Neural cell (in vitro differentiated cells): ENCODE results near the gene ULBP2. TPM values are rescaled to one million over a fixed set of nuclear protein-coding genes. Genes with fewer than 3 reads are reported as not detected.

Source experiments
- H2AFZ ChIP-seq: fragments of 200-600, 300-800 bp; sonication (generic), shearing (Covaris generic); 2 replicates; pipeline ENCODE4 v1.6.0; 2014; ENCODE audit warnings: low read depth, mild to moderate bottlenecking, antibody characterized with exemption, low read length, moderate library complexity
- H3F3A ChIP-seq: fragments of 200-600 bp; shearing (Covaris generic); 2 replicates; pipeline ENCODE4 v1.6.1; 2016; ENCODE audit warnings: mild to moderate bottlenecking, moderate library complexity, mixed read lengths, antibody characterized with exemption, low read length; ENCODE audit not compliant: insufficient read depth, poor library complexity, severe bottlenecking
- H3K27ac ChIP-seq: fragments of 200-600, 300-800 bp; sonication (generic), shearing (Covaris generic); 2 replicates; pipeline ENCODE4 v1.5.1; 2014; ENCODE audit warnings: mild to moderate bottlenecking, low read length, moderate library complexity
- H3K27me3 ChIP-seq: fragments of 300-800, 200-600 bp; sonication (generic), shearing (Covaris generic); 2 replicates; pipeline ENCODE4 v1.6.0; 2014; ENCODE audit warnings: mild to moderate bottlenecking, low read depth, low read length, moderate library complexity; ENCODE audit not compliant: insufficient read depth
- H3K36me3 ChIP-seq: fragments of 300-800, 200-600 bp; sonication (generic), shearing (Covaris generic); 2 replicates; pipeline ENCODE4 v1.5.1; 2014; ENCODE audit warnings: mild to moderate bottlenecking, antibody characterized with exemption, low read length, moderate library complexity; ENCODE audit not compliant: insufficient read depth
- H3K4me2 ChIP-seq: fragments of 300-800, 200-600 bp; sonication (generic), shearing (Covaris generic); 2 replicates; pipeline ENCODE4 v1.6.0; 2014; ENCODE audit warnings: mild to moderate bottlenecking, low read length
- H3K4me3 ChIP-seq: fragments of 300-800, 200-600 bp; sonication (generic), shearing (Covaris generic); 2 replicates; pipeline ENCODE4 v1.5.1; 2014; ENCODE audit warnings: mild to moderate bottlenecking, low read length, moderate library complexity
- H3K79me2 ChIP-seq: fragments of 200-600 bp; shearing (Covaris generic); replicated peaks from 2 replicates; pipeline ENCODE4 v1.6.0; 2014; ENCODE audit warnings: mild to moderate bottlenecking, low read length, moderate library complexity; ENCODE audit not compliant: insufficient read depth
- H3K9ac ChIP-seq: fragments of 300-800, 200-600 bp; sonication (generic), shearing (Covaris generic); 2 replicates; pipeline ENCODE4 v1.6.1; 2016; ENCODE audit warnings: mild to moderate bottlenecking, low read length, mixed read lengths
- H3K9me2 ChIP-seq: fragments of 200-600 bp; shearing (Covaris generic); 2 replicates; pipeline ENCODE4 v1.6.1; 2016; ENCODE audit warnings: mild to moderate bottlenecking, low read length, mixed read lengths; ENCODE audit not compliant: insufficient read depth
- H3K9me3 ChIP-seq: fragments of 200-600, 300-800 bp; sonication (generic), shearing (Covaris generic); 2 replicates; pipeline ENCODE4 v1.6.1; 2016; ENCODE audit warnings: mild to moderate bottlenecking, mixed run types, low read length, moderate library complexity, mixed read lengths
- H4K20me1 ChIP-seq: fragments of 200-600 bp; shearing (Covaris generic); 2 replicates; pipeline ENCODE4 v1.6.1; 2016; ENCODE audit warnings: mild to moderate bottlenecking, mixed run types; ENCODE audit not compliant: insufficient read depth
- CTCF ChIP-seq: fragments of 450-650 bp; IDR thresholded peaks from 2 replicates; pipeline ENCODE4 v1.5.1; 2014; ENCODE audit warnings: antibody characterized with exemption, mild to moderate bottlenecking, moderate library complexity; ENCODE audit not compliant: poor library complexity, severe bottlenecking
- EP300 ChIP-seq: fragments of 450-650 bp; conservative IDR thresholded peaks from 2 replicates; pipeline ENCODE4 v1.6.1; 2014; ENCODE audit warnings: antibody characterized with exemption, mild to moderate bottlenecking, moderate library complexity; ENCODE audit not compliant: poor library complexity, severe bottlenecking
- MXI1 ChIP-seq: fragments of 450-650 bp; conservative IDR thresholded peaks from 2 replicates; pipeline ENCODE4 v1.6.1; 2014; ENCODE audit warnings: antibody characterized with exemption, mild to moderate bottlenecking; ENCODE audit not compliant: poor library complexity, severe bottlenecking
- POLR2AphosphoS5 ChIP-seq: IDR thresholded peaks from 2 replicates; pipeline ENCODE4 v1.6.1; 2012
- REST ChIP-seq: IDR thresholded peaks from 2 replicates; pipeline ENCODE4 v1.6.1; 2012; ENCODE audit warnings: borderline replicate concordance
- SMC3 ChIP-seq: fragments of 450-650 bp; conservative IDR thresholded peaks from 2 replicates; pipeline ENCODE4 v1.6.1; 2014; ENCODE audit warnings: antibody characterized with exemption, mild to moderate bottlenecking, moderate library complexity; ENCODE audit not compliant: poor library complexity
- TAF1 ChIP-seq: IDR thresholded peaks from 2 replicates; pipeline ENCODE4 v1.6.1; 2012; ENCODE audit warnings: low read depth
- polyA plus RNA-seq: library from polyadenylated mRNA; depleted of rRNA; stranded (reverse); fragments of >200 nt; gene quantifications from 2 replicates; pipeline ENCODE4 v1.2.3, GENCODE V29; 2014

Gene ULBP2
- polyA plus RNA-seq, 1 donor from 2014 or later: 1.5 TPM

DNA sequence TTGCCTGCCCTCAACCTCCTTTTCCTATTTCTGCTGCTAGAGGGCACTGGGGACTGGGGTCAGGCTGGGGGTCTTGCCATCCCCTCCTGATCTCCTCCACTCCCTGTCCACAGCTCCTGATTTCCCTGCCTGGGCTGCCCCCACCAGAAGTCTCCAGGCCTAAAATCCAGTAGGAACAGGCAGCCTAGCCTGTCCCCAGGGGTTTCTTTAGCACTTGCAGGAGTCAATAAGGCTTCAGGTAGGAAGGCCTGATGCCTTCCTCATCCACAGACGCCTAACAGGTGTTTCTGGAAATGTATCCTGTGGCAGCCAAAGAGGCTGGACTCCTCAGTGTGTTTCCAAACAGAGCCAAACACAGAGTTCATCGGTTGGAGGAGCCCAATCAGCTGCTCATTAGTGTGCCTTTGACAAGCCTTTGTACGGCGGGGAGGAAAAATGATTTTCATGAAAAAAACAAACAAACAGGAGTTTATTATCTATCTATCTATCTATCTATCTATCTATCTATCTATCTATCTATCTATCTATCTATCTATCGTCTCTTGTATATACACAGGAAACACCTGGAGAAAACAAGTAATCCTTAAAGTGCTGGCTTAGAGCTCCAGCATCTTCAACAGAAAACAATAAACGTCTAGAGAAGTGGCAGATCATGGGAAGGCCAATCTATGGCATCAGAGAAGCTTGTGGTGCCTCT lies 40.2 kb upstream of the ULBP2 start:
- Histone ChIP-seq H3K27me3 (no peaks in the 10 kb centered on the region), H4K20me1 (no peaks in the 10 kb centered on the region), H3K9me3 (no peaks in the 10 kb centered on the region), H3K9me2 (no peaks in the 10 kb centered on the region), H3K36me3 (no peaks in the 10 kb centered on the region), H3K27ac (no peak overlapping the region), H3K79me2 (no peaks in the 10 kb centered on the region), H3F3A (no peaks in the 10 kb centered on the region), H3K4me2 (no peak overlapping the region), H2AFZ (no peak overlapping the region), H3K4me3 (no peak overlapping the region), H3K9ac (no peak overlapping the region)
- TF ChIP-seq MXI1: no peak
- TF ChIP-seq TAF1: no peak
- no peak for TF ChIP-seq REST
- TF ChIP-seq POLR2AphosphoS5: no peak

GRCh38 chr6:149903938-149904611 lies 37.7 kb upstream of the ULBP2 start:
- Histone ChIP-seq H3K27ac (no peak overlapping the region), H2AFZ (no peak overlapping the region)

More at GRCh38 chr6:149903938-149904611, 37.7 kb upstream of the ULBP2 start:
- Histone ChIP-seq H3K36me3 (no peaks in the 10 kb centered on the region), H3K9ac (no peak overlapping the region), H4K20me1 (no peaks in the 10 kb centered on the region), H3K4me3 (no peak overlapping the region), H3K27me3 (no peaks in the 10 kb centered on the region), H3K9me2 (no peaks in the 10 kb centered on the region), H3K4me2 (no peak overlapping the region), H3K79me2 (no peaks in the 10 kb centered on the region), H3K9me3 (no peaks in the 10 kb centered on the region), H3F3A (no peaks in the 10 kb centered on the region)
- TF ChIP-seq TAF1: no peak
- no peak for TF ChIP-seq REST
- no peak for TF ChIP-seq CTCF
- no peak for TF ChIP-seq SMC3
- TF ChIP-seq EP300: no peak
- no peak for TF ChIP-seq MXI1
